Measurements from ENCODE around the gene RTTN. TPM values are rescaled to one million over a fixed set of nuclear protein-coding genes. Genes with fewer than 3 reads are reported as not detected.

Gene RTTN
- total and polyA plus RNA-seq, 2 of the 4 experiments (the other 2 are of a cell fraction), result 5.8 to 19.9 TPM

- DNase-seq (no peak), ATAC-seq (ENCODE audit: low read depth) (no peak)
- in situ Hi-C loops (cut with MboI; ENCODE audit: low sequenced_read_pairs) (no loop called here), dilution Hi-C loops (cut with HindIII; ENCODE audit: low sequenced_read_pairs, unreplicated experiment) (no loop called here), intact Hi-C loops (cut with micrococcal nuclease) (no loop called here)
- Histone ChIP-seq H3K14ac (replicated peaks; ENCODE audit: low read depth, low read length) (no peak overlapping the region), H4K5ac (ENCODE audit: low read depth, low read length) (no peak overlapping the region), H3K9ac (ENCODE audit: low read depth, low read length) (no peak overlapping the region), H3K23ac (ENCODE audit: low read depth, low read length) (no peak overlapping the region), H3K27me3 (ENCODE audit: control insufficient read depth, insufficient read depth, low read length) (peaks cover 4% of the 10 kb centered on the region), H2BK20ac (ENCODE audit: low read depth, low read length) (no peak overlapping the region), H3K79me1 (ENCODE audit: low read depth in 1 of 2, low read length in 2 of 2) (no peaks in the 10 kb centered on the region), H2BK5ac (ENCODE audit: low read depth, low read length, poor library complexity, severe bottlenecking) (no peak overlapping the region), H3K56ac (ENCODE audit: extremely low read depth, insufficient read depth, low read length) (no peak overlapping the region), H3K27ac (ENCODE audit: insufficient read depth, low read length) (no peak overlapping the region), H3K4me1 (ENCODE audit: control insufficient read depth, insufficient read depth, low read length) (peaks cover 2% of the 10 kb centered on the region; the same call in 1 of the 2 replicates), H3K4me3 (ENCODE audit: insufficient read depth, low read depth, low read length) (no peak overlapping the region), H4K20me1 (ENCODE audit: insufficient read depth, low read length) (no peaks in the 10 kb centered on the region), H4K91ac (ENCODE audit: insufficient read depth, low read depth, low read length) (no peak overlapping the region), H3K4me2 (ENCODE audit: low read depth, low read length) (no peak overlapping the region), H3K9me1 (ENCODE audit: insufficient read depth, low read length) (no peaks in the 10 kb centered on the region), H2AK5ac (ENCODE audit: low read depth, low read length) (no peak overlapping the region), H2BK15ac (ENCODE audit: low read depth, low read length) (no peak overlapping the region), H2AFZ (replicated peaks; ENCODE audit: low read length, poor library complexity) (no peak overlapping the region), H3K36me3 (ENCODE audit: control insufficient read depth, insufficient read depth, low read length) (no peaks in the 10 kb centered on the region), H3K4ac (ENCODE audit: low read depth, low read length) (no peak overlapping the region), H2BK120ac (ENCODE audit: low read depth, low read length) (no peak overlapping the region), H3K18ac (ENCODE audit: low read depth, low read length) (no peak overlapping the region), H3K9me3 (ENCODE audit: control insufficient read depth, insufficient read depth, low read length) (peaks cover under 1% of the 10 kb centered on the region; the same call in 1 of the 2 replicates), H4K8ac (ENCODE audit: low read depth in 2 of 2, low read length in 2 of 2) (no peak overlapping the region), H2AK9ac (replicated peaks; ENCODE audit: low read depth, low read length, poor library complexity) (no peak overlapping the region)
- ChIA-PET POLR2A (ENCODE audit: unreplicated experiment) (no interaction called here), CTCF (no interaction called here)
- TF ChIP-seq MAZ (IDR thresholded peaks at IDR 0.05; ENCODE audit: borderline replicate concordance, low read depth, low read length), result no peak
- no peak for TF ChIP-seq MXI1 (IDR thresholded peaks at IDR 0.05; ENCODE audit: borderline replicate concordance, low read depth, low read length)
- no peak for TF ChIP-seq ELK1 (IDR thresholded peaks at IDR 0.05; ENCODE audit: borderline replicate concordance, low read depth, low read length)
- TF ChIP-seq BHLHE40 (IDR thresholded peaks at IDR 0.05; ENCODE audit: low read depth, low read length), result no peak
- TF ChIP-seq RCOR1 (IDR thresholded peaks at IDR 0.05; ENCODE audit: insufficient replicate concordance, low read length), result no peak
- TF ChIP-seq USF2 (IDR thresholded peaks at IDR 0.05; ENCODE audit: low read depth, low read length), result no peak
- no peak for TF ChIP-seq FOS (IDR thresholded peaks at IDR 0.05; ENCODE audit: low read depth, low read length)
- no peak for TF ChIP-seq POLR2A (IDR thresholded peaks at IDR 0.05; ENCODE audit: low read depth, low read length)
- TF ChIP-seq CTCF (conservative IDR thresholded peaks at IDR 0.05; ENCODE audit: low read depth, low read length), result no peak
- TF ChIP-seq MAFK (IDR thresholded peaks at IDR 0.05; ENCODE audit: low read depth, low read length), result no peak
- no peak for TF ChIP-seq SMC3 (IDR thresholded peaks at IDR 0.05; ENCODE audit: low read depth, low read length)
- TF ChIP-seq RFX5 (IDR thresholded peaks at IDR 0.05; ENCODE audit: low read depth, low read length), result no peak
- TF ChIP-seq RAD21 (IDR thresholded peaks at IDR 0.05; ENCODE audit: low read length), result no peak
- no TSS peak for BruUV-seq (replicated peaks)
- 100% methylated on average over 1 of the region's 6 CpGs; no CpG with 5 or more reads in 1 of the 2 experiments for WGBS, 2 experiments (ENCODE audit: extremely low coverage in 2 of 2, insufficient read length in 1 of 2)
Measured at GRCh38 chr18:70221915-70222278, 16.4 kb upstream of the RTTN start.
